ENCODE data around the gene ZBTB32. TPM values are rescaled to one million over a fixed set of nuclear protein-coding genes. Genes with fewer than 3 reads are reported as not detected.

The ZBTB32 gene
- total RNA-seq, 2 donors from 2014 or later, result not detected

DNA sequence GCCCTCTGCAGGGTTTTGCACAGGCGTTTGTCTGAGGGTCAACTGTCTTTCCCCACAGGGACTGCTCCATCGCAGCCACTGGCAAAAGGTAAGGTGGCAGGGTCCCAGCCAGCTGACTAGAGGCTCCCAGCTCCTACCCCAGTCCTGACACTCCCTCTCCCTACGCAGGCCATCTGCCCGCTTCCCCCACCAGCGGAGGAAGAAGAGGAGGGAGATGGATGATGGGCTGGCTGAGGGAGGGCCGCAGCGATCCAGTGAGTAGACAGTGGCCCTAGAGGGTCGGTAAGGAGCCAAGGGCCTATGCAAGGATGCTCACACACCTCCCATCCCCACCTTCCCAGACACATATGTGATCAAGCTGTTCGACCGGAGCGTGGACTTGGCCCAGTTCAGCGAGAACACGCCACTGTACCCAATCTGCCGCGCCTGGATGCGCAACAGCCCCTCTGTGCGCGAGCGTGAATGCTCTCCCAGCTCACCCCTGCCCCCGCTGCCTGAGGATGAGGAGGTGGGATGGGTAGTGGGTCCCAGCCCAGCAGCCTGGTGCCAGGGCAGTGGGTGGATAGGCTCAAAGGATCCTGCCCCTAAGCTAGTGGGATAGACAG is 48.5 kb downstream of the ZBTB32 start:
- Histone ChIP-seq H3K27ac (no peak overlapping the region), H3K4me1 (peaks cover 0 to 43% of the 10 kb centered on the region in 2 donors)

DNA sequence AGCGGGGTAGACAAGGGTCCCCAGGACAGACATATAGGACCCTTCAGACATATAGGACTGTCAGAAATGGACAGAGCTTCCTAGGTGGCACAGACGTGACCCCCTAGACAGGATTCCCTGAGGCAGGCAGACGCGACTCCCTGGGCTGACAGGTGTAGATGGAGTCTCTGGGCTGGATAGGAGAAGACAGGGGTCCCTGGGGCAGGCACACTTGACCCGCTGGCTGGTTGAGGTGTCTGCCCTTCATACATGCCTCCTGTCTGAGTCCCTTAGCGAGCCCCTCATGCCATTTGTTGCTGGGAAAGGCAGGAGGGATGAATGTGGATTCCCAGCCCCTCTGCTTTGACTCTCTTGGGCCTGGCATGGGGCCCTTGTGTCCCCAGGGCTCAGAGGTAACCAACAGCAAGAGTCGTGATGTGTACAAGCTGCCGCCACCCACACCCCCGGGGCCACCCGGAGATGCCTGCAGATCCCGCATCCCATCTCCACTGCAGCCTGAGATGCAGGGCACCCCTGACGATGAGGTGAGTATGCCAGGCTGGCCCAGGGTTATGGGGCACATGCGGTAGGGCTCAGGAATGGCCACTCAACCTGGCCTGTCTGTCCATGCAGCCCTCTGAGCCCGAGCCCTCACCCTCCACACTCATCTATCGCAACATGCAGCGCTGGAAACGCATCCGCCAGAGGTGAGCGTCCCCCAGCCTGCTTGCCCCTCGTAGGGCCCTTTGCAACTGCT is 49.4 kb downstream of the ZBTB32 start:
- peak overlapping the region; percentile 97 to 98 for H3K27ac ChIP-seq
- no peaks in the 10 kb centered on the region for H3K9me3 ChIP-seq
- no peaks in the 10 kb centered on the region for H3K27me3 ChIP-seq
- H3K36me3 ChIP-seq, result peaks cover 28% of the 10 kb centered on the region
- peaks cover 0 to 44% of the 10 kb centered on the region in 2 donors for H3K4me1 ChIP-seq
- no peak for DNase-seq (ENCODE audit: low spot score)
- no peak overlapping the region for H3K4me3 ChIP-seq
- TF ChIP-seq, protein P1, sequence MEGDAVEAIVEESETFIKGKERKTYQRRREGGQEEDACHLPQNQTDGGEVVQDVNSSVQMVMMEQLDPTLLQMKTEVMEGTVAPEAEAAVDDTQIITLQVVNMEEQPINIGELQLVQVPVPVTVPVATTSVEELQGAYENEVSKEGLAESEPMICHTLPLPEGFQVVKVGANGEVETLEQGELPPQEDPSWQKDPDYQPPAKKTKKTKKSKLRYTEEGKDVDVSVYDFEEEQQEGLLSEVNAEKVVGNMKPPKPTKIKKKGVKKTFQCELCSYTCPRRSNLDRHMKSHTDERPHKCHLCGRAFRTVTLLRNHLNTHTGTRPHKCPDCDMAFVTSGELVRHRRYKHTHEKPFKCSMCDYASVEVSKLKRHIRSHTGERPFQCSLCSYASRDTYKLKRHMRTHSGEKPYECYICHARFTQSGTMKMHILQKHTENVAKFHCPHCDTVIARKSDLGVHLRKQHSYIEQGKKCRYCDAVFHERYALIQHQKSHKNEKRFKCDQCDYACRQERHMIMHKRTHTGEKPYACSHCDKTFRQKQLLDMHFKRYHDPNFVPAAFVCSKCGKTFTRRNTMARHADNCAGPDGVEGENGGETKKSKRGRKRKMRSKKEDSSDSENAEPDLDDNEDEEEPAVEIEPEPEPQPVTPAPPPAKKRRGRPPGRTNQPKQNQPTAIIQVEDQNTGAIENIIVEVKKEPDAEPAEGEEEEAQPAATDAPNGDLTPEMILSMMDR (IDR thresholded peaks at IDR 0.05), result no peak

More for the DNA sequence above, 48.5 kb downstream of the ZBTB32 start:
- no peak for DNase-seq (ENCODE audit: low spot score)
- Histone ChIP-seq H3K36me3 (peaks cover 28% of the 10 kb centered on the region), H3K27me3 (no peaks in the 10 kb centered on the region), H3K9me3 (no peaks in the 10 kb centered on the region), H3K4me3 (no peak overlapping the region)
- TF ChIP-seq, protein P1 (IDR thresholded peaks at IDR 0.05), result no peak

DNA sequence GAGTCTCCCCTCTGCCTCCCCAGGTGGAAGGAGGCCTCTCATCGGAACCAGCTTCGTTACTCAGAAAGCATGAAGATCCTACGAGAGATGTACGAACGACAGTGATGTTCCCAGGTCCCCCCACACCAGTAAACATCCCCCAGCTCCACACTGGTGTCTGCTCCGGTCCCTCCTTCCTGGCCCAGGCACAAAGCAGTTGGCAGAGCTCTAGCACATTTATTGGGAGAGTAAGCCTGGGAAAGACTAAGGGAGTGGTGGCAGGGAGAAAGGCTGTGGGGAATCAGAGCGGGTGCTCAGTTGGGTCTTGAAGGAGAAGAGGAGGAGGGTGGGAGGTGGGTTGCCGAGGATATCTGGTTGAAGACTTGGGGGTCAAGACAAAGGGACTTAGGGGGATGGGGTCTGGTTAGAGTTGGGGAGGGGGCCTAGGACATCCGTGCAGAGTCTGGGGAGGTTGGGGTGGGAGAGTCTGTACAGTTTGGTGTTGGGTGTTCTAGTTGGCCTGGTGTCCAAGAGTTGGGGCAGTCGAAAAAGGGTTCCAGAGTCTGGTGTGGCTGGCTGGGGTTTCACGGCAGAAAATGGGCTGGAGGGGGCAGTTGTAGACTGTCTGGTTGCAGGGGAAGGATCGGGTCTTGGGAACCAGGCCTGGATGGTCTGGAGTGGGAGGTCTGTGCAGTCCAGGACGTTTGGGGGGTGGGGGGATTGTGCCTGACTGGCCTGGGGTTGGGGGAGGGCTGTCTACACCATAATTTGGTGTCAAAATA is 50.2 kb downstream of the ZBTB32 start:
- TF ChIP-seq, protein P1 (IDR thresholded peaks at IDR 0.05), result no peak
- Histone ChIP-seq H3K27me3 (no peaks in the 10 kb centered on the region), H3K9me3 (no peaks in the 10 kb centered on the region), H3K27ac (peak overlapping the region; percentile 97 to 98), H3K4me3 (peak overlapping the region in 1 of 2 donors; percentile 93), H3K36me3 (peaks cover 28% of the 10 kb centered on the region), H3K4me1 (peaks cover 0 to 44% of the 10 kb centered on the region in 2 donors)
- DNase-seq (ENCODE audit: low spot score), result no peak

DNA sequence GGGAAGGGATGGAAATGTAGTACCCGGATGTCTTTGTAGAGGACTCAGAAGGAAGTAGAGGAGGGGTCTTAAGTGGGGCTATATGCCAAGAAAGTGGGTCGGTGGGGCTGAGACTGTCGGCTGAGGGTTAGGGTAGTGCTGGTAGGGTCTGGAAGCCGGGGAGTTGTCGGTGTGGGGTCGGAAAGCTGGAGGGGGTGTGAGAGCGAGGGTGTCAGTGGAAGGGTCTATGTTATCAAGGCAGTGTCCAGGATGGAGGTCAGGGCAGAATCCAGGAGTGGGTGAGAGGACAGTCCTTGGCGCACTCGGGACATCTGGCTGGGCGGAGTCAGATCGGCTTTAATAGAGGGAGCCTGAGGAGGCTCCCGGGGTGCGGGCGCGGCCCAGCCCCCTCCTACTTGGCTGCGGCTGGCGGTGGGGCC is 50.8 kb downstream of the ZBTB32 start:
- H3K36me3 ChIP-seq, result peaks cover 28% of the 10 kb centered on the region
- H3K4me3 ChIP-seq, result peak overlapping the region in 1 of 2 donors; percentile 93
- H3K4me1 ChIP-seq, result peaks cover 0 to 43% of the 10 kb centered on the region in 2 donors
- TF ChIP-seq, protein P1 (IDR thresholded peaks at IDR 0.05), result no peak
- no peak for DNase-seq (ENCODE audit: low spot score)
- H3K27ac ChIP-seq, result peak overlapping the region; percentile 97 to 98
- H3K27me3 ChIP-seq, result no peaks in the 10 kb centered on the region
- H3K9me3 ChIP-seq, result no peaks in the 10 kb centered on the region

DNA sequence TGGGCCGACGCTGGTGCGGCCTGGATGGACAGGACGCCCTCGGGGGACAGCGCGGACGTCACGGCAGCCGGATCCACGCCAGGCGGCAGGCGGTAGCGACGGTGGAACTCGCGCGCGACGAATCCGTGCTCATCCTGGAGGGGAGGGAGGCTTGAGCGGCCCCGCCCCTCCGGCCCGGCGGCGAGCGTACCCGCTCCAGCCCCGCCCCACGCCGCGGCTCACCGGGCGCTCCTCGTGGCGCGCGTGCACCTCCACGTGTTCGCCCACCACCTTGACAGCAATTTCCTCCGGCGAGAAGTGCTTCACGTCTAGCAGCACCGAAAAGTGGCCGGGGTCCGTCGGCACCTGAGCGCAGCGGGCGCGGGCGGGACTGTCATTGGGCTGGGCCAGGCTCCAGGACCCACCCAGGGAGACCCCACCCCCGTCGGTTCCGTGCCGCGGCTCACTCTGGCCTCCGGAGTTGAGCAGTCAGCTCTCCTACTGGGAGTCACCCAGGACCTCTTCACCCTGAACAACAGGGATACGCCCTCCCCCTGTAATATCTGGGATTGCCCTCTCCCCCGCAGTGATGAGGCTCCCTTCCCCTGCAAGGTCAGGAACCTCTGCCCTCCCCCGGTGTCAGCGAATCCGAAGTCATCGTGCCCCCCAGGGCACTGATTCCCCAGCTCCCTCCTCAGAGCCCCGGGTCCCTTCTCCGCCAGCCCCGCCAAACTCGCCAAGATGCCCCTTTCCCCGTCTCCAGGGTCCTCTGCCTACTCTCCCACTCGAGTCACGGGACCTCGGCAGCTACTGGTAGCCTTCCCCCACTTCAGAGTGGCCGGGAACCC is 51.4 kb downstream of the ZBTB32 start:
- Histone ChIP-seq H3K4me1 (peaks cover 0 to 43% of the 10 kb centered on the region in 2 donors), H3K36me3 (peaks cover 28% of the 10 kb centered on the region), H3K27ac (peak overlapping the region; percentile 97 to 98), H3K4me3 (peak overlapping the region; percentile 42 to 93), H3K9me3 (no peaks in the 10 kb centered on the region), H3K27me3 (no peaks in the 10 kb centered on the region)
- TF ChIP-seq, protein P1 (IDR thresholded peaks at IDR 0.05), result no peak
- peak; percentile 94 for DNase-seq (ENCODE audit: low spot score)

All from right atrium auricular region (tissue), 2 donors.